HG03521 (cell line): ENCODE measurements around the gene NOM1.
"Not testable (repeated sequence)": the region's sequence is repeated elsewhere in the genome, so short reads cannot be mapped to it uniquely, and the experiment has no call there.

Source experiments
- ATAC-seq: cut with Tn5 transposase; IDR thresholded peaks from one replicate; pipeline ENCODE4 v1.9.1; 2021; ENCODE audit warnings: mild to moderate bottlenecking, moderate library complexity; ENCODE audit not compliant: unreplicated experiment

Gene NOM1

DNA sequence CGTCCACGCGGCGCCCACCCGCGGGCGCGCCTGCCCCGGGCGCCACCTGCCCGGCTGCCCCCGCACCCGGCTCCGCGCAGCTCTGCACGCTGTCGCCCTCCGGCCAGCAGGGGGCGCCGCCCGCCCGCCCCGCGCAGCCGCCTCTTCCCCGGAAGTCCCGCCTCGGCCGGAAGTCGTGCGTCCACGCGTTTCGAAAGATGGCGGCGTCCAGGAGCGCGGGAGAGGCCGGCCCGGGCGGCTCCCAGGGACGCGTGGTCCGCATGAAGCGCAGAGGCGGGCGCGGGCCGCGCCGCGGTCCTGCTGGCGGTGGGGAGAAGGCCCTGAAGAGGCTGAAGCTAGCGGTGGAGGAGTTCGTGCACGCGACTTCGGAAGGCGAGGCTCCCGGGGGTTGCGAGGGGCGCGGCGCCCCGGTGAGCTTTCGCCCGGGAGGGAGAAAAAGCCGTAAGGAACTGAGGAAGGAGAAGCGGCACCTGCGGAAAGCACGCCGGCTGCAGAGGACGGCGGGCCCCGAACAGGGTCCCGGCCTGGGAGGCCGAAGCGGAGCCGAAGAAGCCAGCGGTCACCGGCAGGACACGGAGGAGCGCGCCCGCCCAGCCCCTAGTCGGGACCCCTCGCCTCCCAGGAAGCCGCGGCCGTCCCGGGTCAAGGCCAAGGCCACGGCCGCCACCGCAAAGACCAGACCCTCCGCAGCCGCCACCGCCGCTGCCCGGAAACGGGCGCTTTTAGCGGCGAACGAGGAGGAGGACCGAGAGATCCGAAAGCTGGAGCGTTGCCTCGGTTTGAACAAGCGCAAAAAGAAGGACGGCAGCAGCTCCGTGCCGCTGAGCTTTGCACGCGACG is at the start of gene NOM1:
Gene NOM1 (plus strand): TSS at position 172 of the 840 bp plus-strand sequence. CDS start 26 bp downstream, at position 198.
- peak; percentile 94 for ATAC-seq

GRCh38 chr7:156900093-156900492 is 49.4 kb upstream of the NOM1 start:
- not testable (repeated sequence) for ATAC-seq

- no peak for ATAC-seq
Observed at GRCh38 chr7:156903232-156903909, 46.1 kb upstream of the NOM1 start.

- ATAC-seq: no peak
Observed at GRCh38 chr7:156906200-156906649, 43.3 kb upstream of the NOM1 start.

GRCh38 chr7:156907656-156908055 is 41.9 kb upstream of the NOM1 start:
- no peak for ATAC-seq

- ATAC-seq: not testable (repeated sequence)
Observed at GRCh38 chr7:156909574-156910252, 39.8 kb upstream of the NOM1 start.

DNA sequence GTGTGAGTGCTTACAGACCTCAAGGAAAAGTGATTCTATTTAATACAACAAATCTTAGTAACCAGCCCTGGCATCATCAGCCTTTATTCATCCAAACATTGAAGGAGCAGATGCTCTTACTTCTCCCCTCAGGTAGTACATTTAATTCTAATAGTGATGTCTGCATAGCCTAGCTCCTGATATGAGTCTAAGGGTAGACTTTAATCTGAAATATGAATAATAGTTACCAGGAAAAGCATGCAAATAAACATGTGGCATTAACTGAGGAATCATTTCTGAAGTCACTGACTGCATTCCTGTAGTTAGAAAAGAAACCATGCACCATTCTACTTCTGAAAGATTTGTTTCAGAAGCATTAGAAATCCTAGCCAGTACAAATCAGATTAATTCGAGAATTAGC is 30.9 kb upstream of the NOM1 start:
- ATAC-seq: no peak

- no peak for ATAC-seq
Observed at GRCh38 chr7:156919132-156919713, 30.3 kb upstream of the NOM1 start.

DNA sequence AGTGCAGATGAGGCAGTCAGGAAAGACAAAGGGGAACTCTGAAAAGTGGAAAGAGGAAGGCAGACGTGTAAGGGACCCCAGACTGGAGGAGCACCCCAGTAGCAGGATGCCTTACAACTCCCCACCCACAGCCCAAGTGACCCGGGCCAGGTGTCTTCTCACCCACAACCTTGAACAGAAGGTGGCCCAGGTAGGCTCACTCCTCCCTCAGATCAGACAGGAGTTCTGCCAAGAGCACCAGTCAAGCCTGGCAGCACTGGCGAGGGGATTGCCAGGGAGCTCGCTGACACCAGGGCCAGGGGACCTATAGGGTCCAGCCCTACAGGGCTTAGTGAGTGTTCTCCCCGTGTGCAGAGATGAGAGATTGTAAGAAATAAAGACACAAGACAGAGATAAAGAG is 29.4 kb upstream of the NOM1 start:
- ATAC-seq: no peak

GRCh38 chr7:156920487-156921373 is 28.8 kb upstream of the NOM1 start:
- not testable (repeated sequence) for ATAC-seq

GRCh38 chr7:156922304-156922703 is 27.2 kb upstream of the NOM1 start:
- ATAC-seq: not testable (repeated sequence)

GRCh38 chr7:156925821-156926220 is 23.7 kb upstream of the NOM1 start:
- not testable (repeated sequence) for ATAC-seq

DNA sequence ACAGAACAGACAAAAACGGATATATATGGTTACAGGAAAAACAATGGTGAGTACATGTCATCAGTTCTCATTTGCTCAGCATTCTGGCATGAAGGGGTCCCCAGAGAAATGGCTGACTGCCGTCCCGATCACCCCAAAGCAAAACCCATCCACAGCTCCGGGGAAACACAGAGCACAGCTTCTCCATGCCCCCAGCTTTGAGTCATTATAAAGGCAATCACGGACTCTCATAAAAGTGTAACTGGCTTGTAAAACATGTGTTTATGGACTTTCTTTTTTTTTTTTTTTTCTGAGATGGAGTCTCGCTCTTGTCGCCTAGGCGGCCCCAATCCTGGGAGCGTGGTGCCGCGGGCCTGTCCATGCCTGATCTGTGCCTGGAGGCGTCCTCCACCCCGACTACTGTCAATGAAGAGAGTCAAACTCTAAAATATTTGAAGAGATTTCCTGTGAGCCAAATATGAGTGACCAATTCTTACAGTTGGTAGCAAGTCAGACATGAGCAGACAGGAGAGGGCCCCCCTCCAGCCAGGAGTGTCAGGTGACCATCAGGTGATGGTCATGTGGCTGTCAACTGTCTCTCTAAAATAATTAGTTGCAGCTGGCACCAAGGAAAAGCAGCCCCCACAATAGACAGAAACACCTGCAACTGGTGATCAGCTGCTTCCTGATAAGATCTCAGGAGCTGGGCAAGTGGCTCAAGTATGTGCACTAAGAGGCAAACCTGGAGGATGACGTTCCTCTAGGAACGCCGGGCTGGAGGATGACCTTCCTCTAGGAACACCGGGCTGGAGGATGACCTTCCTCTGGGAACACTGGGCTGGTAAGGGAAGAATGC is 21.7 kb upstream of the NOM1 start:
- ATAC-seq: no peak

DNA sequence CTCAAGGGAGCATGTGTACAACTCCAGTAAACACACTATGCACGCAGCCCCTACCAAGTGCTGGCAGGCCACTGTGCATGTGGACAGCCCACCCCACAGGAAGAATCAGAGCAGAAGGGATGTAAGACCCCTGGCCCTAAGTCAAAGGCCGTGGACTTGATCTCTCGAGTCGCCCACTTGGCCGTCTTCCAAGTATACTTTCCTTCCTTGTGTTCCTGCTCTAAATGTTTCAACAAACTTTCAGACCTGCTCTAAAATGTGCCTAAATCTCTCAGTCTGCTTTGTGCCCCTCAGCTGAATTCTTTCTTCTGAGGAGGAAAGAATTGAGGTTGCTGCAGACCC is 21.1 kb upstream of the NOM1 start:
- no peak for ATAC-seq

- no peak for ATAC-seq
Observed at GRCh38 chr7:156929789-156930539, 19.5 kb upstream of the NOM1 start.

DNA sequence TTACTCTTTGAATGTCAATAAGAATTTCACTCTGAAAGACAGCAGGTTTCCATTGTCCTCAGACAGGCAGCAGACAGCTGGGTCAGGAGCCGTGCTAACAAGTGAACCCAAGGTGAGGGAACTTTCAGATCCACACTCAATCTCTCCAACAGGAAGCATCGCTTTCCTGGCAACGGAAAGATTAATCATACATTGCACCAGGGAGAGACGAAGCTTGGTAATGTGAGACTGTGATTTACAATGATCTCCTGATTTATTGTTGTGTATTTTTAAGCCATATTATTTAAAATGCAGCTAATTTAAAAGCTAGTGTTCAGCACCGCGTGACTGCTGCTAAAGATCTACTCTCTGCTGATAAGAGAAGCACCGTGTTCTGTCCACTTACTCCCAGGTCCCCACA is 17.5 kb upstream of the NOM1 start:
- ATAC-seq: no peak

DNA sequence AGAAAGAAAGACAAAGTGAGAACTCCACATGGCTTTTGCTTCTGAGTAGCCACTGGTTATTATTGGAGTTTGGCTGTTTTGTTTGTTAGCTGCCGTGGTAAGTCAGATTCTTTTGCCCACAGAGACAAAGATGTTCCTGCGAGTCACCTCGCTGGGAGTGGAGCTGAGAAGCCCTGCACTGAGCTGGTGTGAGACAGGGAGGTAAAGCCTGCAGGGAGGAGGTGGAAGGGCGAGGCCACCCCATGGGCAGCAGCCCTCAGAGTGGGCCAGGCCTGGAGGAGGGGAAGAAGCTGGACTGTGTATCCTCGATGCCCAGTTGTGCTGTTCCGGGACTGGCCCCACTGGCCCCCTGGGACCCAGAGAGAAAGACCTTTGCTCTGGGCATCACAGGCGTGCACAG is 14.3 kb upstream of the NOM1 start:
- ATAC-seq: no peak

- ATAC-seq: not testable (repeated sequence)
Observed at GRCh38 chr7:156936766-156937165, 12.7 kb upstream of the NOM1 start.
